ENCODE data around the gene AP3S2. TPM values are rescaled to one million over a fixed set of nuclear protein-coding genes. Genes with fewer than 3 reads are reported as not detected.

AP3S2 gene
- polyA plus RNA-seq, 1 donor (not counting 4 experiments of a cell fraction or from before 2014, with no cell fraction given), result 34.6 TPM

DNA sequence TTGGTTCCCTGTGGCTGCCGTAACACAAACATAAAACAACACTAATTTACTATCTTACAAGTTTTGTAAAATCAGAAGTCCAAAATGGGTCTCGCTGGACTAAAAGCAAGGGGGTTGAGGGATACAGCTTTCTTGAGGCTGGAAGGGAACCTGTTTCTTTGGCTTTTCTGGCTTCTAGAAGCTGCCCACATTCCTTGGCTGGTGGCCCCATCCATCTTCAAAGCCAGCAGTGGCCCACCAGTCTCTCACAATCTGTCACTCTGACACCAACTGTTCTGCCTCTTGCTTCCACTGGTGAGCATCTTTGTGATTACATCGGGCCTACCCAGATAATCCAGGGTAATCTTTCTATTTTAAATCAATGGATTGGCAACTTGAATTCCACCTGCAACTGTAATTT, 78.0 kb downstream of the AP3S2 start:
- Histone ChIP-seq H3K4me2 (ENCODE audit: control insufficient read depth, extremely low read depth, insufficient read depth, low read depth, low read length) (no peak overlapping the region), H3K27me3 (ENCODE audit: control insufficient read depth, extremely low read depth, insufficient read depth, low read length) (peaks cover 5% of the 10 kb centered on the region), H3K79me2 (ENCODE audit: control insufficient read depth, insufficient read depth, low read length) (no peaks in the 10 kb centered on the region), H3K4me1 (ENCODE audit: control insufficient read depth, extremely low read depth, insufficient read depth, low read length) (peaks cover 10% of the 10 kb centered on the region), H2AFZ (ENCODE audit: control insufficient read depth, low read length) (no peak overlapping the region), H3K9me3 (ENCODE audit: control insufficient read depth, low read depth, low read length) (no peaks in the 10 kb centered on the region), H3K9ac (ENCODE audit: control insufficient read depth, extremely low read depth, insufficient read depth, low read length) (no peak overlapping the region), H4K20me1 (ENCODE audit: control insufficient read depth, extremely low read depth, insufficient read depth, low read length) (no peaks in the 10 kb centered on the region), H3K27ac (ENCODE audit: control insufficient read depth, insufficient read depth, low read length) (no peak overlapping the region), H3K36me3 (ENCODE audit: control insufficient read depth in 2 of 2, extremely low read depth in 1 of 2, insufficient read depth in 2 of 2, low read length in 2 of 2) (no peaks in the 10 kb centered on the region), H3K4me3 (ENCODE audit: control insufficient read depth in 2 of 3, extremely low read depth in 1 of 3, insufficient read depth in 2 of 3, low read depth in 1 of 3, low read length in 3 of 3) (no peak overlapping the region), H3K9me1 (ENCODE audit: control insufficient read depth, extremely low read depth, insufficient read depth, low read length) (no peaks in the 10 kb centered on the region)
- DNase-seq (ENCODE audit: low read depth, low spot score) (no peak), FAIRE-seq (no peak)
- dilution Hi-C loops (cut with MboI; ENCODE audit: extremely low pct_ligation_motif_present, low sequenced_read_pairs), result no loop called here
- TF ChIP-seq, protein P1, sequence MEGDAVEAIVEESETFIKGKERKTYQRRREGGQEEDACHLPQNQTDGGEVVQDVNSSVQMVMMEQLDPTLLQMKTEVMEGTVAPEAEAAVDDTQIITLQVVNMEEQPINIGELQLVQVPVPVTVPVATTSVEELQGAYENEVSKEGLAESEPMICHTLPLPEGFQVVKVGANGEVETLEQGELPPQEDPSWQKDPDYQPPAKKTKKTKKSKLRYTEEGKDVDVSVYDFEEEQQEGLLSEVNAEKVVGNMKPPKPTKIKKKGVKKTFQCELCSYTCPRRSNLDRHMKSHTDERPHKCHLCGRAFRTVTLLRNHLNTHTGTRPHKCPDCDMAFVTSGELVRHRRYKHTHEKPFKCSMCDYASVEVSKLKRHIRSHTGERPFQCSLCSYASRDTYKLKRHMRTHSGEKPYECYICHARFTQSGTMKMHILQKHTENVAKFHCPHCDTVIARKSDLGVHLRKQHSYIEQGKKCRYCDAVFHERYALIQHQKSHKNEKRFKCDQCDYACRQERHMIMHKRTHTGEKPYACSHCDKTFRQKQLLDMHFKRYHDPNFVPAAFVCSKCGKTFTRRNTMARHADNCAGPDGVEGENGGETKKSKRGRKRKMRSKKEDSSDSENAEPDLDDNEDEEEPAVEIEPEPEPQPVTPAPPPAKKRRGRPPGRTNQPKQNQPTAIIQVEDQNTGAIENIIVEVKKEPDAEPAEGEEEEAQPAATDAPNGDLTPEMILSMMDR (optimal IDR thresholded peaks at IDR 0.05 in 1 of 3, IDR thresholded peaks at IDR 0.05 in 1 of 3, conservative IDR thresholded peaks at IDR 0.05 in 1 of 3; ENCODE audit: extremely low read depth in 1 of 3, insufficient read depth in 2 of 3, low read length in 3 of 3), result no peak
- TF ChIP-seq EZH2 (IDR thresholded peaks at IDR 0.05; ENCODE audit: low read length), result no peak

DNA sequence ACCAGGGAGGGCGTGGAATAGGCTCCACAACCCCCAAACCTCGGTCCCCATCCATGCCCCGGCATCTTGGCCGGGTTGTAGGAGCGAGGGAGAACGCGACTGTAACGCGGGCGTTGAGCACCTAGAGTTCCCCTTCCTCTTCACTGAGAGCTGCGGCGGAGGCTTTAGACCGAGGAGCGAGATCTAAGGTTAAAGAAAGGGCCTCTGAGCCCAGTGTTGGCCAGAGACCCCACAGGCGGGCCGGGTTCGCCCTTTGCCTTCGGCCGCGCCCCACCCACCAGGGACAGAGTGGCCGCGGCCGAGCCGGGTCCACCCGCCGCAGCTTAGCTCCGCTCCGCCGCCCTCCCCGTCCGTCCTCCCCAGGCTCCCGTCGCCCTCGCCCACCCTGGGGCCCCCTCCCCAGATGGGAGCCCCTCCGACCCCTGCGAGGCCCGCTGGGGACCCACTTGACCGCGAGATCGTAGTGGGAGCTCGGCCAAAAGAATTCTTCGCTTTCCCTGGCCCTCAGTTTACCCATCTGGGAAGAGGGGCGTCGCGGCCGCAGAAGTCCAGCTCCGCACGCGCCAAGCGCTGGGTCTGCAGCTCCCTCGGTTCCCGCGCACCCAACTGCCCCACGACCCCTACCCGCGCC, 79.6 kb downstream of the AP3S2 start:
- dilution Hi-C loops (cut with MboI; ENCODE audit: extremely low pct_ligation_motif_present, low sequenced_read_pairs), result no loop called here
- DNase-seq (ENCODE audit: low read depth, low spot score) (no peak), FAIRE-seq (no peak)
- Histone ChIP-seq H3K79me2 (ENCODE audit: control insufficient read depth, insufficient read depth, low read length) (no peaks in the 10 kb centered on the region), H2AFZ (ENCODE audit: control insufficient read depth, low read length) (no peak overlapping the region), H3K9me3 (ENCODE audit: control insufficient read depth, low read depth, low read length) (no peaks in the 10 kb centered on the region), H3K4me3 (ENCODE audit: control insufficient read depth in 2 of 3, extremely low read depth in 1 of 3, insufficient read depth in 2 of 3, low read depth in 1 of 3, low read length in 3 of 3) (no peak overlapping the region), H3K9ac (ENCODE audit: control insufficient read depth, extremely low read depth, insufficient read depth, low read length) (no peak overlapping the region), H3K27me3 (ENCODE audit: control insufficient read depth, extremely low read depth, insufficient read depth, low read length) (peaks cover 5% of the 10 kb centered on the region), H3K27ac (ENCODE audit: control insufficient read depth, insufficient read depth, low read length) (no peak overlapping the region), H3K4me2 (ENCODE audit: control insufficient read depth, extremely low read depth, insufficient read depth, low read depth, low read length) (peak overlapping the region; percentile 16), H3K9me1 (ENCODE audit: control insufficient read depth, extremely low read depth, insufficient read depth, low read length) (no peaks in the 10 kb centered on the region), H3K4me1 (ENCODE audit: control insufficient read depth, extremely low read depth, insufficient read depth, low read length) (peaks cover 9% of the 10 kb centered on the region), H4K20me1 (ENCODE audit: control insufficient read depth, extremely low read depth, insufficient read depth, low read length) (no peaks in the 10 kb centered on the region), H3K36me3 (ENCODE audit: control insufficient read depth in 2 of 2, extremely low read depth in 1 of 2, insufficient read depth in 2 of 2, low read length in 2 of 2) (no peaks in the 10 kb centered on the region)
- TF ChIP-seq, protein P1 (optimal IDR thresholded peaks at IDR 0.05 in 1 of 3, IDR thresholded peaks at IDR 0.05 in 1 of 3, conservative IDR thresholded peaks at IDR 0.05 in 1 of 3; ENCODE audit: extremely low read depth in 1 of 3, insufficient read depth in 2 of 3, low read length in 3 of 3), result no peak
- no peak for TF ChIP-seq EZH2 (IDR thresholded peaks at IDR 0.05; ENCODE audit: low read length)
